Measurements from ENCODE around the gene PTH1R. TPM values are rescaled to one million over a fixed set of nuclear protein-coding genes. Genes with fewer than 3 reads are reported as not detected.

Gene PTH1R
- total RNA-seq, 1 donor from 2014 or later: not detected

DNA sequence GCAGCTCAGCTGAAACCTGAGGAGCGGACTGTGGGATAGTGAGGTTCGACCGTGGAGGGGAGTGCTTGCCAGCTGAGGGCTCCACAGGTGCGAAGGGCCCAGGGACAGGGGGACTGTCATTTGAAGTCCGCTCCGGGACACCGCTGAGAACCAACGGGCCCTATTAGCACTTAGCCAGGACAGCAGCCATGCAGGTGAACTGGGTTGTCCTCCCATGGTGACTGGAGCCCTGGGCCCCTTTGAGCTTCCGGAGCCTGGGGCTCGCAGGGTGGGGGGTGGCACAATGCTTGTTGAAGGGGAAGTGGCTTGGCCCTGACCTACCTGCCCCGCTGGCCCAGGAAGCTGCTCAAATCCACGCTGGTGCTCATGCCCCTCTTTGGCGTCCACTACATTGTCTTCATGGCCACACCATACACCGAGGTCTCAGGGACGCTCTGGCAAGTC lies 24.7 kb downstream of the PTH1R start:
- Histone ChIP-seq H3K79me2 (ENCODE audit: low read depth) (no peaks in the 10 kb centered on the region), H3K9me3 (ENCODE audit: low read depth) (no peaks in the 10 kb centered on the region), H3K36me3 (no peaks in the 10 kb centered on the region), H3K4me1 (peaks cover 6% of the 10 kb centered on the region), H3K4me3 (no peak overlapping the region), H3K27ac (no peak overlapping the region), H3K9ac (no peak overlapping the region), H2AFZ (replicated peaks) (no peak overlapping the region), H3K27me3 (peaks cover 27% of the 10 kb centered on the region), H3K4me2 (no peak overlapping the region), H4K20me1 (ENCODE audit: low read depth) (no peaks in the 10 kb centered on the region), H3F3A (ENCODE audit: low read depth) (no peaks in the 10 kb centered on the region)
- Mint-ChIP-seq H3K9me3 (no peaks in the 10 kb centered on the region), H3K4me3 (no peak overlapping the region), H3K4me1 (no peaks in the 10 kb centered on the region), H3K36me3 (no peaks in the 10 kb centered on the region), H3K27me3 (ENCODE audit: insufficient read depth, low read depth) (peaks cover 15% of the 10 kb centered on the region), H3K27ac (no peak overlapping the region)
- TF ChIP-seq EZH2 (IDR thresholded peaks at IDR 0.05) (no peak), EZH2phosphoT487 (IDR thresholded peaks at IDR 0.05) (no peak)
- TF ChIP-seq, protein P1, sequence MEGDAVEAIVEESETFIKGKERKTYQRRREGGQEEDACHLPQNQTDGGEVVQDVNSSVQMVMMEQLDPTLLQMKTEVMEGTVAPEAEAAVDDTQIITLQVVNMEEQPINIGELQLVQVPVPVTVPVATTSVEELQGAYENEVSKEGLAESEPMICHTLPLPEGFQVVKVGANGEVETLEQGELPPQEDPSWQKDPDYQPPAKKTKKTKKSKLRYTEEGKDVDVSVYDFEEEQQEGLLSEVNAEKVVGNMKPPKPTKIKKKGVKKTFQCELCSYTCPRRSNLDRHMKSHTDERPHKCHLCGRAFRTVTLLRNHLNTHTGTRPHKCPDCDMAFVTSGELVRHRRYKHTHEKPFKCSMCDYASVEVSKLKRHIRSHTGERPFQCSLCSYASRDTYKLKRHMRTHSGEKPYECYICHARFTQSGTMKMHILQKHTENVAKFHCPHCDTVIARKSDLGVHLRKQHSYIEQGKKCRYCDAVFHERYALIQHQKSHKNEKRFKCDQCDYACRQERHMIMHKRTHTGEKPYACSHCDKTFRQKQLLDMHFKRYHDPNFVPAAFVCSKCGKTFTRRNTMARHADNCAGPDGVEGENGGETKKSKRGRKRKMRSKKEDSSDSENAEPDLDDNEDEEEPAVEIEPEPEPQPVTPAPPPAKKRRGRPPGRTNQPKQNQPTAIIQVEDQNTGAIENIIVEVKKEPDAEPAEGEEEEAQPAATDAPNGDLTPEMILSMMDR (IDR thresholded peaks at IDR 0.05): no peak
- DNase-seq (ENCODE audit: low spot score): no peak

GRCh38 chr3:46903341-46904302 lies 26.1 kb downstream of the PTH1R start:
- H3K79me2 ChIP-seq (ENCODE audit: low read depth): no peaks in the 10 kb centered on the region

DNA sequence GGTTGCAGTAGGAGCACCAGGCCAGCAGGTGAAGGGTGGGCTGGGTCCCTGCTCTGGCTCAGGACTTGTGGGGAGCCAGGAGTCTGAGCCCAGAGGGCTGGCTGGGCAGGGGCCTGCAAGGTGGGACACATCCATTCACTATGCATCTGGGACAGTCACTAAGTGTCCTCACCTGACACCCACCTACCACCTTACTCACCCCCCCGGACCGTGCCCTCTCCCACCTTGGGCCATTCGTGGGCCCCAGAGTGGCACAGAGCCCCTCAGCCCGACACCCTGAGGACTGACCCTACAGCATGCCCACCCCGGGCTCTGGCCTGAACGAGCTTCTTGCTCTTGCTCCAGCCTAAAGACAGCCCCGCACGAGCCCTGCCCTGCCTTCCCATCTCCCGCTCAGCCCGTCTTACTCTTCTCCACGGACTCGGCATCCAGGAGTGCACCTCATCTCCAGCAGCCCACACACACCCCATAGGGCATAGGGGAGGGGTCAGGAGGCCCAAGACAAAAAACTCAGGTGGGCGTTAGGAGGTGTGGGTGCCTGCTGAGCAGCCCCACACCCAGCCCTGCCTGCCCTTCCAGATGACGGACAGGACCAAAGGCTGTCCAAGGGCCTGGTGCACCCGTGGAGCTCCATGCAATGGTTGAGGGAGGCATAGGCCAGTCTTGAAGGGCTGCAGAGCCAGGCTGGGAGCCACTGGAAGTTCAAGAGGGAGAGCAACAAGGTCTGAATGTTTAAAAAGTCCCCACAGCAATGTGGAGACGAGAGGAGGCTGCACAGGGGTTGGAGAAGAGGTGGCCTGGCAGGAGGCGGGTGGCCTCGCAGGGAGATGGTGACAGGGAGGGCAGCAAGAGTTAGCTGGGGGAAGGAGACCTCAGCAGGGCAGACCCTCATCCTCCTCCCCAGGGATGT lies 27.0 kb downstream of the PTH1R start:
- no peak overlapping the region for H3K27ac ChIP-seq
- H3K4me3 ChIP-seq: no peak overlapping the region
- peak overlapping the region; percentile 60 for H3K27ac Mint-ChIP-seq
- no peak for DNase-seq (ENCODE audit: low spot score)
- no peak overlapping the region for H3K4me3 Mint-ChIP-seq
- H3K9me3 Mint-ChIP-seq: no peaks in the 10 kb centered on the region
- no peaks in the 10 kb centered on the region for H3F3A ChIP-seq (ENCODE audit: low read depth)
- H3K4me1 Mint-ChIP-seq: no peaks in the 10 kb centered on the region
- no peaks in the 10 kb centered on the region for H3K36me3 ChIP-seq
- H3K36me3 Mint-ChIP-seq: no peaks in the 10 kb centered on the region
- H3K9ac ChIP-seq: no peak overlapping the region
- H3K9me3 ChIP-seq (ENCODE audit: low read depth): no peaks in the 10 kb centered on the region
- H2AFZ ChIP-seq (replicated peaks): no peak overlapping the region
- no peaks in the 10 kb centered on the region for H3K79me2 ChIP-seq (ENCODE audit: low read depth)
- H3K27me3 Mint-ChIP-seq (ENCODE audit: insufficient read depth, low read depth): peaks cover 11% of the 10 kb centered on the region
- H3K27me3 ChIP-seq: peaks cover 3% of the 10 kb centered on the region
- H4K20me1 ChIP-seq (ENCODE audit: low read depth): no peaks in the 10 kb centered on the region
- TF ChIP-seq EZH2 (IDR thresholded peaks at IDR 0.05): no peak
- no peak overlapping the region for H3K4me2 ChIP-seq
- H3K4me1 ChIP-seq: no peaks in the 10 kb centered on the region

More at GRCh38 chr3:46903341-46904302, 26.1 kb downstream of the PTH1R start:
- Histone ChIP-seq H3K9ac (no peak overlapping the region), H3K27ac (no peak overlapping the region), H3F3A (ENCODE audit: low read depth) (no peaks in the 10 kb centered on the region), H3K4me2 (no peak overlapping the region), H3K27me3 (peaks cover 13% of the 10 kb centered on the region), H2AFZ (replicated peaks) (no peak overlapping the region), H3K9me3 (ENCODE audit: low read depth) (no peaks in the 10 kb centered on the region), H4K20me1 (ENCODE audit: low read depth) (no peaks in the 10 kb centered on the region), H3K4me1 (peaks cover 3% of the 10 kb centered on the region), H3K36me3 (no peaks in the 10 kb centered on the region), H3K4me3 (no peak overlapping the region)
- no peak for TF ChIP-seq EZH2 (IDR thresholded peaks at IDR 0.05)
- peaks cover 15% of the 10 kb centered on the region for H3K27me3 Mint-ChIP-seq (ENCODE audit: insufficient read depth, low read depth)
- H3K9me3 Mint-ChIP-seq: no peaks in the 10 kb centered on the region
- no peaks in the 10 kb centered on the region for H3K4me1 Mint-ChIP-seq
- no peak overlapping the region for H3K4me3 Mint-ChIP-seq
- DNase-seq (ENCODE audit: low spot score): no peak
- no peaks in the 10 kb centered on the region for H3K36me3 Mint-ChIP-seq
- peak overlapping the region; percentile 8 for H3K27ac Mint-ChIP-seq

DNA sequence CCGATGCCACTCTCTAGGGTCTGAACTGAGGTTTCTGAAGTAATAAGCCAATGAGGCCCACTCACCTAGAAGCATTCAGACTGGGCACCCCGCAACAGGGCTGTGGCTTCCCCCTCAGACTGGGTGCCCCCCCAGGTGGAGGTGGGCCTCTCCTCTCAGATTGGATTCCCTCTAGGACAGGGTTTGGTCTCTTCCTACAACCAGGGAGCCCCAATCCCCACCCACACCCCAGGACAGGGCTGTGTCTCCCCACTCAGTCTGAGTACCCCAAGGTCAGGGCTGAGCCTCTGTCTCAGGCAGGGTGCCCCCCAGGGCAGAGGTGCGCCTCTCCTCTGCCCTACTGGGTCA lies 27.7 kb downstream of the PTH1R start:
- H3K4me1 ChIP-seq: no peaks in the 10 kb centered on the region
- H3K79me2 ChIP-seq (ENCODE audit: low read depth): no peaks in the 10 kb centered on the region
- H3K4me3 ChIP-seq: no peak overlapping the region
- Mint-ChIP-seq H3K9me3 (no peaks in the 10 kb centered on the region), H3K36me3 (no peaks in the 10 kb centered on the region), H3K27ac (no peak overlapping the region), H3K4me3 (no peak overlapping the region), H3K27me3 (ENCODE audit: insufficient read depth, low read depth) (peaks cover 11% of the 10 kb centered on the region), H3K4me1 (no peaks in the 10 kb centered on the region)
- no peak overlapping the region for H3K9ac ChIP-seq
- H3K27ac ChIP-seq: no peak overlapping the region
- no peaks in the 10 kb centered on the region for H3K36me3 ChIP-seq
- no peak overlapping the region for H3K4me2 ChIP-seq
- no peak for DNase-seq (ENCODE audit: low spot score)
- TF ChIP-seq, protein P1 (IDR thresholded peaks at IDR 0.05): no peak
- no peak for TF ChIP-seq EZH2 (IDR thresholded peaks at IDR 0.05)
- TF ChIP-seq EZH2phosphoT487 (IDR thresholded peaks at IDR 0.05): no peak
- no peaks in the 10 kb centered on the region for H4K20me1 ChIP-seq (ENCODE audit: low read depth)
- H2AFZ ChIP-seq (replicated peaks): no peak overlapping the region
- H3K9me3 ChIP-seq (ENCODE audit: low read depth): no peaks in the 10 kb centered on the region
- H3F3A ChIP-seq (ENCODE audit: low read depth): no peaks in the 10 kb centered on the region
- no peaks in the 10 kb centered on the region for H3K27me3 ChIP-seq

Data from neural progenitor cell (in vitro differentiated cells).